ENCODE data around the gene PARP4.

GRCh38 chr13:24489721-24490120 is 22.9 kb downstream of the PARP4 start:
- no peak for TF ChIP-seq CTCF (conservative IDR thresholded peaks at IDR 0.05 in 1 of 2, IDR thresholded peaks at IDR 0.05 in 1 of 2; ENCODE audit: extremely low read depth in 1 of 2, insufficient read depth in 1 of 2, low read depth in 1 of 2, low read length in 2 of 2)
- TF ChIP-seq EZH2 (IDR thresholded peaks at IDR 0.05; ENCODE audit: borderline replicate concordance, low read length), result no peak

Measured in mammary epithelial cell (primary cell).